GM23338 (cell line): ENCODE data around the gene ARHGEF16.

ENCODE experiments used
- CREB1 ChIP-seq: fragments of 250-450 bp; sonication (Bioruptor Pico); IDR thresholded peaks from 2 replicates; pipeline ENCODE4 v1.5.0; 2020; ENCODE audit warnings: low read depth, mild to moderate bottlenecking, moderate library complexity
- CTCF ChIP-seq, 2 experiments: fragments of 200-600 bp in 1 of 2; sonication (generic) in 1 of 2; conservative IDR thresholded peaks; 2 replicates each; pipeline versions ENCODE4 v1.5.1 to v1.6.1; 2016 to 2017; ENCODE audit warnings: antibody characterized with exemption in 2 of 2, low read depth in 2 of 2, mild to moderate bottlenecking in 2 of 2, moderate library complexity in 1 of 2
- ETS1 ChIP-seq: IDR thresholded peaks from 2 replicates; pipeline ENCODE4 v1.6.1; 2016; ENCODE audit warnings: antibody characterized with exemption
- EZH2 ChIP-seq: fragments of 200-600 bp; sonication (generic); IDR thresholded peaks from one replicate; pipeline ENCODE4 v1.8.0; 2017; ENCODE audit warnings: antibody characterized with exemption, mild to moderate bottlenecking, low read depth; ENCODE audit not compliant: unreplicated experiment
- EZH2phosphoT487 ChIP-seq: fragments of 200-600 bp; sonication (generic); IDR thresholded peaks from one replicate; pipeline ENCODE4 v1.8.1; 2018; ENCODE audit warnings: antibody characterized with exemption; ENCODE audit not compliant: unreplicated experiment
- JUNB ChIP-seq: IDR thresholded peaks from one replicate; pipeline ENCODE4 v1.6.1; 2016; ENCODE audit warnings: antibody characterized with exemption; ENCODE audit not compliant: unreplicated experiment
- POLR2AphosphoS5 ChIP-seq: IDR thresholded peaks from 2 replicates; pipeline ENCODE4 v1.6.1; 2016; ENCODE audit warnings: antibody characterized with exemption, low read depth
- REST ChIP-seq: IDR thresholded peaks from one replicate; pipeline ENCODE4 v1.6.1; 2018; ENCODE audit warnings: antibody characterized with exemption; ENCODE audit not compliant: unreplicated experiment
- STAT1 ChIP-seq: IDR thresholded peaks from one replicate; pipeline ENCODE4 v1.6.1; 2016; ENCODE audit warnings: antibody characterized with exemption; ENCODE audit not compliant: unreplicated experiment

GRCh38 chr1:3520419-3521378 is 66.2 kb downstream of the ARHGEF16 start:
- TF ChIP-seq CTCF (conservative IDR thresholded peaks at IDR 0.05; ENCODE audit: low read depth in 2 of 2): no peak
- no peak for TF ChIP-seq EZH2phosphoT487
- TF ChIP-seq JUNB: no peak
- TF ChIP-seq POLR2AphosphoS5: no peak
- no peak for TF ChIP-seq EZH2
- TF ChIP-seq ETS1: no peak
- no peak for TF ChIP-seq REST
- no peak for TF ChIP-seq STAT1
- TF ChIP-seq CREB1 (CRISPR knock-in tag): no peak
